MCF 10A (cell line): Measurements from ENCODE around the gene FARS2. TPM values are rescaled to one million over a fixed set of nuclear protein-coding genes. Genes with fewer than 3 reads are reported as not detected.

Experiments
- BruUV-seq: library from RNA; stranded (reverse); fragments of 400-500 nt; replicated peaks from 2 replicates; lab custom pipeline; 2021; lab: Mats Ljungman, UMichigan
- CTCF ChIA-PET: fragments of 300-600 bp; sonication (Branson Sonifier 250); formaldehyde crosslinking; extraction: SDS; loops from one replicate; lab custom pipeline; 2021; ENCODE audit warnings: antibody characterized with exemption, inconsistent platforms; lab: Yijun Ruan, JAX
- POLR2A ChIA-PET: fragments of 300-600, 350-650 bp; sonication (Branson Sonifier 250); formaldehyde crosslinking; extraction: SDS; loops from one replicate; lab custom pipeline; 2020; ENCODE audit warnings: antibody characterized with exemption, inconsistent platforms; lab: Yijun Ruan, JAX
- DNase-seq: peaks from one replicate; pipeline ENCODE4 v3.0.0-alpha.2; 2018; ENCODE audit not compliant: unreplicated experiment
- H3K27ac Mint-ChIP-seq: one replicate; pipeline ENCODE4 v1.8.0; 2022; ENCODE audit warnings: mild to moderate bottlenecking, low read depth, mixed read lengths; ENCODE audit not compliant: unreplicated experiment
- H3K27me3 Mint-ChIP-seq: one replicate; pipeline ENCODE4 v1.8.0; 2022; ENCODE audit warnings: mixed read lengths; ENCODE audit not compliant: insufficient read depth, unreplicated experiment
- H3K36me3 Mint-ChIP-seq: one replicate; pipeline ENCODE4 v1.8.0; 2022; ENCODE audit warnings: mild to moderate bottlenecking, moderate library complexity, mixed read lengths; ENCODE audit not compliant: insufficient read depth, unreplicated experiment
- H3K4me1 Mint-ChIP-seq: one replicate; pipeline ENCODE4 v1.8.0; 2022; ENCODE audit warnings: mixed read lengths; ENCODE audit not compliant: insufficient read depth, unreplicated experiment
- H3K4me3 Mint-ChIP-seq: one replicate; pipeline ENCODE4 v1.8.0; 2022; ENCODE audit warnings: mild to moderate bottlenecking, moderate library complexity, mixed read lengths; ENCODE audit not compliant: unreplicated experiment
- H3K9me3 Mint-ChIP-seq: one replicate; pipeline ENCODE4 v1.8.0; 2022; ENCODE audit warnings: mixed read lengths; ENCODE audit not compliant: unreplicated experiment
- intact Hi-C: fragments of 100-400 bp; cut with micrococcal nuclease; formaldehyde crosslinking; loops from 2 replicates; pipeline ENCODE4 v1.14.1; 2022
- total RNA-seq: library from RNA; stranded (reverse); gene quantifications from 2 replicates; pipeline ENCODE4 v1.2.3, GENCODE V29; 2022
- TF ChIP-seq, protein P1 (sequence below): fragments of 200-600 bp; IDR thresholded peaks from one replicate; pipeline ENCODE4 v1.8.0; 2022; ENCODE audit warnings: antibody characterized with exemption, mild to moderate bottlenecking; ENCODE audit not compliant: unreplicated experiment

Gene FARS2
- total RNA-seq, 1 experiment from 2014 or later: 18.2 TPM

- POLR2A ChIA-PET: interaction anchor here (0.7 kb wide), 1 partner anchor 238 kb away, joined by 4 read pairs; no protein-coding TSS in a partner anchor
- Mint-ChIP-seq H3K4me3 (no peak overlapping the region), H3K9me3 (no peaks in the 10 kb centered on the region), H3K27ac (no peak overlapping the region), H3K27me3 (no peaks in the 10 kb centered on the region), H3K4me1 (peaks cover 6% of the 10 kb centered on the region), H3K36me3 (no peaks in the 10 kb centered on the region)
- TF ChIP-seq, protein P1, sequence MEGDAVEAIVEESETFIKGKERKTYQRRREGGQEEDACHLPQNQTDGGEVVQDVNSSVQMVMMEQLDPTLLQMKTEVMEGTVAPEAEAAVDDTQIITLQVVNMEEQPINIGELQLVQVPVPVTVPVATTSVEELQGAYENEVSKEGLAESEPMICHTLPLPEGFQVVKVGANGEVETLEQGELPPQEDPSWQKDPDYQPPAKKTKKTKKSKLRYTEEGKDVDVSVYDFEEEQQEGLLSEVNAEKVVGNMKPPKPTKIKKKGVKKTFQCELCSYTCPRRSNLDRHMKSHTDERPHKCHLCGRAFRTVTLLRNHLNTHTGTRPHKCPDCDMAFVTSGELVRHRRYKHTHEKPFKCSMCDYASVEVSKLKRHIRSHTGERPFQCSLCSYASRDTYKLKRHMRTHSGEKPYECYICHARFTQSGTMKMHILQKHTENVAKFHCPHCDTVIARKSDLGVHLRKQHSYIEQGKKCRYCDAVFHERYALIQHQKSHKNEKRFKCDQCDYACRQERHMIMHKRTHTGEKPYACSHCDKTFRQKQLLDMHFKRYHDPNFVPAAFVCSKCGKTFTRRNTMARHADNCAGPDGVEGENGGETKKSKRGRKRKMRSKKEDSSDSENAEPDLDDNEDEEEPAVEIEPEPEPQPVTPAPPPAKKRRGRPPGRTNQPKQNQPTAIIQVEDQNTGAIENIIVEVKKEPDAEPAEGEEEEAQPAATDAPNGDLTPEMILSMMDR: no peak
- no peak for DNase-seq
- CTCF ChIA-PET: no interaction called here
- intact Hi-C loops: no loop called here
- BruUV-seq: no TSS peak
Observed at GRCh38 chr6:5338177-5338960, 77.1 kb downstream of the FARS2 start.

GRCh38 chr6:5339786-5340185 lies 78.5 kb downstream of the FARS2 start:
- Mint-ChIP-seq H3K27me3 (no peaks in the 10 kb centered on the region), H3K4me3 (no peak overlapping the region), H3K4me1 (no peaks in the 10 kb centered on the region), H3K9me3 (no peaks in the 10 kb centered on the region), H3K36me3 (no peaks in the 10 kb centered on the region), H3K27ac (no peak overlapping the region)
- ChIA-PET CTCF (no interaction called here), POLR2A (no interaction called here)
- intact Hi-C loops: no loop called here
- no peak for DNase-seq
- no TSS peak for BruUV-seq
- TF ChIP-seq, protein P1: no peak

DNA sequence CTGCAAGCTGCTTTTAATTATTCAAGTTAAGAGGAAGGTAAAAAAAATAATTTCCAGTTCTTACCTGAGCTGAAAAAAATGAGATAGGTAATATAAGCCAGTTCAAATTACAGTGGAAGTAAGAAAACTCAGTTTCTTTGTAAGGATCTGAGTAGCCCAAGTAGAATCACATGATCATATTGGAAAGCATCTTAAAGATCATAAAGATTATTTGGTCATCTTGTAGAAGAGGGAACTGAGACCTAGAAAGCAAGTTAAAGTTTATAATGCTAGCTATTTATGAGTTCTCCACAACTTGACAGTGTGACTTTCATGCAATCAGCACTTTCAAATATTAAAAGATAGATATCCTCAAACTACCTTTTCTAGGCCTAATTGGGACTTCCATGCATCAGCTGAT lies 80.5 kb downstream of the FARS2 start:
- CTCF ChIA-PET: interaction anchor here (0.9 kb wide), 1 partner anchor 40 kb away, joined by 4 read pairs; no protein-coding TSS in a partner anchor
- H3K9me3 Mint-ChIP-seq: no peaks in the 10 kb centered on the region
- H3K27me3 Mint-ChIP-seq: no peaks in the 10 kb centered on the region
- no peaks in the 10 kb centered on the region for H3K36me3 Mint-ChIP-seq
- no peak overlapping the region for H3K4me3 Mint-ChIP-seq
- DNase-seq: no peak
- intact Hi-C loops: no loop called here
- POLR2A ChIA-PET: interaction anchor here (1.6 kb wide), 1 partner anchor 18 kb away, joined by 3 read pairs; no protein-coding TSS in a partner anchor
- BruUV-seq: no TSS peak
- TF ChIP-seq, protein P1: no peak
- H3K4me1 Mint-ChIP-seq: no peaks in the 10 kb centered on the region
- no peak overlapping the region for H3K27ac Mint-ChIP-seq

GRCh38 chr6:5343998-5344397 lies 82.7 kb downstream of the FARS2 start:
- no peak overlapping the region for H3K4me3 Mint-ChIP-seq
- H3K4me1 Mint-ChIP-seq: no peaks in the 10 kb centered on the region
- DNase-seq: no peak
- no peak overlapping the region for H3K27ac Mint-ChIP-seq
- TF ChIP-seq, protein P1: no peak
- BruUV-seq: no TSS peak
- ChIA-PET CTCF (interaction anchor here (0.6 kb wide), 1 partner anchor 37 kb away, joined by 3 read pairs; no protein-coding TSS in a partner anchor), POLR2A (interaction anchor here (0.9 kb wide), 1 partner anchor 26 kb away, joined by 3 read pairs; no protein-coding TSS in a partner anchor)
- no peaks in the 10 kb centered on the region for H3K36me3 Mint-ChIP-seq
- intact Hi-C loops: no loop called here
- no peaks in the 10 kb centered on the region for H3K27me3 Mint-ChIP-seq
- no peaks in the 10 kb centered on the region for H3K9me3 Mint-ChIP-seq
